Dermis blood vessel endothelial cell (primary cell): ENCODE measurements around the gene EIF4G3. TPM values are rescaled to one million over a fixed set of nuclear protein-coding genes. Genes with fewer than 3 reads are reported as not detected.

Experiments
- DNase-seq: peaks from one replicate; pipeline ENCODE4 v3.0.0; 2010
- total RNA-seq: library from RNA; depleted of rRNA; stranded (reverse); fragments of >200 nt; gene quantifications from 2 replicates; pipeline ENCODE4 v1.2.3, GENCODE V29; 2014

Gene EIF4G3
- total RNA-seq, 1 donor from 2014 or later: 39.8 TPM

GRCh38 chr1:20987831-20988825 lies 188.6 kb downstream of the EIF4G3 start:
- DNase-seq: no peak

GRCh38 chr1:20983297-20983889 lies 193.3 kb downstream of the EIF4G3 start:
- DNase-seq: peak; percentile 13

DNA sequence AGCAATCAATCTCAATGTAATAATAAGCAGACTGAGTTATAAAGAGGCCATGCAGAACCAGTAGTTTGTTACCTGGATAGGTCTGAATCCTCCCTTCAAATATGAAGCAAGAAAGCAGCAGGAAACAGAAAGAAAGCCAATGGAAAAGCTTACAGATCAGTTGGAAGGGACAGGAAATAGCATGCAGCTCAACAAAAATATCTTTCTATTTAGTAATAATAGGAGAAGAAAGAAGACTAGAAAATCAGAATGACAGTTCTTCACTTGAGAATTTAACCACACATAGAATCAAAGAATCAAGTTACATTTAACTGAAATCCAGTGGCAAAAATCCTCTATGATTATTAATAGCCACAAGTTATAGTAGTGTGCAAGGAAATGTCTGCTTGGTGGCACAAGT lies 194.4 kb downstream of the EIF4G3 start:
- DNase-seq: peak; percentile 35

- peak; percentile 58 for DNase-seq
Observed at GRCh38 chr1:20981915-20982314, 194.8 kb downstream of the EIF4G3 start.

- DNase-seq: no peak
Observed at GRCh38 chr1:20980051-20980450, 196.6 kb downstream of the EIF4G3 start.

- no peak for DNase-seq
Observed at GRCh38 chr1:20978413-20978812, 198.3 kb downstream of the EIF4G3 start.

DNA sequence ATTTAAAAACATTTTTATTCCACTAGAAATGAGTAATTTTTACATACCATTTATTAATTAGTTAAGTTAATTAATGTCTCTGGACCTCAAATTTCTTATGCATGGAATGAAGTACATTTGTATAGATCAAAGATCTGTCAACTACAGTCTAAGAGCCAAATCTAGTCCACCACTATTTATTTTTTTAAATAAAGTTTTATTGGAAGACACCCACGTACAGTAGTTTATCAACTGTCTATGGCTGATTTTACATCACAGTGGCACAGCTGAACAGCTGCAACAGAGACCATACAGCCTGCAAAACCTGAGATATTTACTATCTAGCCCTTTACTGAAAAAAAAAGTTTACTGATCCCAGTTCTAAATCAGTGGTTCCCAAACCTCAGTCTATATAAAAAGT lies 201.0 kb downstream of the EIF4G3 start:
- no peak for DNase-seq

DNA sequence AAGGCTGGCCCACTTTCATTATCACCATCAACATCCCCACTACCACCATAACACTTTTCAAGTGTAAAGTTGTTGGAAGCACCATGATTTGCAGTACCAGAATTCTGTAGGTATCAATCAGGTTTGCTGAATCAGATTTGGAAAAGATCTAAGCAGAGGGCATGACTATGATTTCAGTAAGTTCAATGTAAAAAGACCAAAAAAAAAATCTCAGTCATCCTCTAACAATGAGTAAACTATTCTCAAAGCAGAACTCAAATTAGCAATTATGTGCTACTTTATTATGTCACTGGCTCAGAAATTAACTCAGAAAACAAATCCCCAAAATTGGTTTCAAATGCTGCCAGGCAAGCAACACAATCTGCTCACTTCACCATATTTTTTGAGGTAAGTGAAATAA lies 201.7 kb downstream of the EIF4G3 start:
- no peak for DNase-seq

- DNase-seq: no peak
Observed at GRCh38 chr1:20974069-20974468, 202.6 kb downstream of the EIF4G3 start.

DNA sequence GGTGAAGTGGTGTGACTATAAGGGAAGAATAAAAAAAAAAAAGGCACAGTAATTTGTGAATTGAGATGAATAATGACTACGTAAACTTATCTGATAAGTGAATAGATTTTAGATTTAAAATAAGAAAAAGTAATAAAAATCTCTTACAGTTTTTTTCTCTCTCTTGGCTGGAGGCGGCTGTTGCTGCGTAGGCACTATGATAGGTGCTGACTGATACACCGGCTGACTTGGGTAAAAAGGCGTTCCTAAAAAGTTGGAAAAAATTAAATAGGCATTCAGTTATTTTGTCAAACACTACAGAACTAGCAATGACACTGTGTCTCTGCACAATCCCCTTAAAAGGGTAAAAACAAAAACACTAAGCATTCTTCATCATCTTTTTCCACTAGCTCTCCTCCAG lies 203.8 kb downstream of the EIF4G3 start:
- no peak for DNase-seq

- peak; percentile 34 for DNase-seq
Observed at GRCh38 chr1:20964540-20965484, 211.9 kb downstream of the EIF4G3 start.

DNA sequence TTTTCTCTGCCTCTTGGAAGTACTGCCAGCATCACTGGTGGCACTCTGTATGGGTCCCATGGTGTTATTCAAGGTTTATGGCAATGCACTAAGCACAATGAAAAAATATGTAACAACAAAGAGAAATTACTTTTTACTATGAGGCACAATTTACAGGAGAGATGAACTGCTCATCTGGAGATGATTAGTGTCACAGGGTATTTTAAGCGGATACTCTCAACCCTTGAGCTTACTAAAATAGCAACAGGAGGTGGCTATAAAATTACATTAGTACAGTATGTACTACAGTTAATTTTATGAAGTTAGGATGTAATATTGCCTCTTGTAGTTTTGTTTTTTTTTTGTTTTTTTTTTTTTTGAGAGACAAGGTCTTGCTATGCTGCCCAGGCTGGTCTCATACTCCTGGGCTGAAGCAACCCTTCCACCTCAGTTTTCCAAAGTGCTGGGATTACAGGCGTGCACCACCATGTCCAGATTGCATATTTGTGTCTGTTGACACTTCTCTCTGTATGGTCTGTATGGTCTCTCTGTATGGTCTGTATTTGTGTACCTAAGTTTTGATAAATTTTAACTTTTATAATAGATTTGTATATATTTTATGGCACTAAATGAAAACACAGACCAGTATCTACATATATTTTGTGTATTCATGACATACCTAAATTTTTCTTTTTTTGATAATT lies 214.0 kb downstream of the EIF4G3 start:
- DNase-seq: no peak

GRCh38 chr1:20958430-20958829 lies 218.3 kb downstream of the EIF4G3 start:
- no peak for DNase-seq

- DNase-seq: no peak
Observed at GRCh38 chr1:20956272-20956671, 220.4 kb downstream of the EIF4G3 start.

GRCh38 chr1:20950679-20951078 lies 226.0 kb downstream of the EIF4G3 start:
- DNase-seq: no peak

DNA sequence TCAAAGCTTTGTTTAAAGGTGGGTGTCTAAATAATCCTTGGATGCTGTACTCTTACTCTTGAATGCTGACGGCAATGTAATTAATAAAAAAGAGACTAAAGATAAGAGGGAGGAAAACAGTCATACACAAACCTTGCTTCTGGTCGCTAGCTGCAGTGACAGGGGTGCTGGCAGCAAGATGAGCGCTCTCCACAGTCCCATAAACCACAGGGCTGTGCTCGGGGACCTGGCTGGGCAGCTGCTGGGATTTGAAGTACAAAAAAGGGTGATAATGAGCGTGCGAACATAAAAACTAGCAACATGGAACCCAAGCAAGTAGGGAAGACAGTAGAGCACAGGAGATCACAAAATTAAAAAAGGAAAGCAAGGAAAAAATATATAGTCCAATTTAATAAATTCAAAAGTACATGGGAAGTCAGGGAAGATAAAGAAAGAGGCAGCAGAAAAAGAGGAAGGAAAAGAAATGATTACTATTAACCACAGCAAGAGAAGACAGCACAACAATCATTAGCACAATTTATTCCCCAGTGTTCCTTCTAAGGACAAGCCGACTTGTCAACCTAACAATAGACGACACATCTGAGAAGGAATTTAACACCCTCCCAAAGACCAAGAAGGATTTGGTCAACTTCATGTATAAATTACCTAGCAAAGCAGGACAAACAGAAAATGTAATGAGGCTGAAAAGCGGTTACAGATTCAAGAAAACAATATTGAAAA lies 226.7 kb downstream of the EIF4G3 start:
- DNase-seq: no peak

DNA sequence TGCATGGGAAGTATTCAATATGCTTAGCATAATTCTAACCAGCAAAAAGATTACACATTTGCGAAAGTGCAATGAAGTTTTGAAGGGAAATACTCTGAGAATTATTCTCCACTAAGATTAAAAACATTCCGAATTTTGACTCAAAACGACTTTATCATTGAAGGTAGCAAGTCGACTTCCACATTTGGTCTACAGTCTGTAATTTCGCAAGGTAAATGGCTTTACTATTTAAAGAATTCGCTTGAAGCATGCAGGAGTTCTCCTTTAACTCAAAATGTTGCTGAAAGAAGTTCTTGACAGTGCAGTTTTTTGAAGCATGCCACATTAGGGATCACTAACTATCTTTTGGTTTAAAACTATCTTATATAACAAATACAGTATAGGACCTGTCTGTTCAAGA lies 228.6 kb downstream of the EIF4G3 start:
- no peak for DNase-seq

GRCh38 chr1:20947409-20947808 lies 229.3 kb downstream of the EIF4G3 start:
- no peak for DNase-seq

GRCh38 chr1:20936621-20937020 lies 240.1 kb downstream of the EIF4G3 start:
- DNase-seq: no peak

GRCh38 chr1:20936216-20936615 lies 240.5 kb downstream of the EIF4G3 start:
- DNase-seq: no peak

- DNase-seq: no peak
Observed at GRCh38 chr1:20935717-20936116, 241.0 kb downstream of the EIF4G3 start.
